Transverse colon (tissue), 4 donors: ENCODE data around the gene EHHADH. TPM values are rescaled to one million over a fixed set of nuclear protein-coding genes. Genes with fewer than 3 reads are reported as not detected.
A peak's percentile ranks its signal among the peaks of the same experiment; 100 is the strongest.
"Not testable (repeated sequence)": the region's sequence is repeated elsewhere in the genome, so short reads cannot be mapped to it uniquely, and the experiment has no call there.

Source experiments
- DNase-seq: peaks from one replicate; pipeline ENCODE4 v3.0.0-alpha.2; 2019
- H3K27ac ChIP-seq, 4 donors: fragments of 200-600 bp; sonication (generic); 2 replicates each; pipeline ENCODE4 v1.5.1; 2016 to 2018; ENCODE audit warnings: inconsistent platforms in 4 of 4
- H3K27me3 ChIP-seq: fragments of 200-600 bp; sonication (generic); 2 replicates; pipeline ENCODE4 v1.5.1; 2017; ENCODE audit warnings: inconsistent platforms
- H3K36me3 ChIP-seq, 4 donors: fragments of 200-600 bp; sonication (generic); 2 replicates each; pipeline ENCODE4 v1.5.1; 2017 to 2019; ENCODE audit warnings: inconsistent platforms in 4 of 4
- H3K4me1 ChIP-seq, 4 donors: fragments of 200-600 bp; sonication (generic); 2 replicates each; pipeline ENCODE4 v1.5.1; 2017 to 2020; ENCODE audit warnings: inconsistent platforms in 4 of 4
- H3K4me3 ChIP-seq, 4 donors: fragments of 200-600 bp; sonication (generic); 1 replicate in 1 of 4; 2 replicates in 3 of 4; pipeline versions ENCODE4 v1.5.1 to v1.6.1; 2017 to 2019; ENCODE audit warnings: inconsistent platforms in 4 of 4
- H3K9me3 ChIP-seq, 2 donors: fragments of 200-600 bp; sonication (generic); 2 replicates each; pipeline ENCODE4 v1.5.1; 2017 to 2019; ENCODE audit warnings: inconsistent platforms in 2 of 2
- EP300 ChIP-seq: sonication (generic); formaldehyde crosslinking; IDR thresholded peaks from one replicate; pipeline ENCODE4 v1.6.1; 2017; ENCODE audit warnings: antibody characterized with exemption, low read depth
- POLR2A ChIP-seq: fragments of 450-650 bp; IDR thresholded peaks from one replicate; pipeline ENCODE4 v1.6.1; 2016; ENCODE audit warnings: antibody characterized with exemption, mild to moderate bottlenecking, moderate library complexity
- POLR2AphosphoS5 ChIP-seq, 3 donors: sonication (generic); formaldehyde crosslinking; IDR thresholded peaks; one replicate each; pipeline ENCODE4 v1.6.1; 2016; ENCODE audit warnings: antibody characterized with exemption in 3 of 3
- WGBS, 2 donors: methylation state at CpG; one replicate each; pipeline ENCODE4 v1.1.5; 2018; ENCODE audit warnings: low coverage in 1 of 2; 5-methylcytosine and 5-hydroxymethylcytosine counted together
- in situ Hi-C, 4 donors: fragments of 200-750 bp; cut with MboI; loops; one replicate each; pipeline versions ENCODE4 v1.15.0 to v1.15.1; 2017; ENCODE audit warnings: low sequenced_read_pairs in 3 of 4, low pct_ligation_motif_present in 1 of 4, low pct_unique_long_range_greater_than_20kb in 1 of 4
- intact Hi-C: fragments of 100-400 bp; cut with DNase I; formaldehyde crosslinking; loops from one replicate; pipeline ENCODE4 v1.15.1; 2023; ENCODE audit warnings: low total_unique reads
- total RNA-seq, 4 donors: library from RNA; depleted of rRNA; stranded (reverse); fragments of >200 nt; gene quantifications; one replicate each; pipeline ENCODE4 v1.1.0, GENCODE V29; 2016
- TF ChIP-seq, protein P1 (sequence below), 5 experiments: fragments of 200-600 bp in 3 of 5; fragments of 450-650 bp in 2 of 5; sonication (generic) in 3 of 5; IDR thresholded peaks; 1 replicate in 2 of 5; 2 replicates in 3 of 5; pipeline ENCODE4 v1.5.1; 2016 to 2017; ENCODE audit warnings: antibody characterized with exemption in 5 of 5, inconsistent platforms in 3 of 5, mild to moderate bottlenecking in 2 of 5, moderate library complexity in 1 of 5

EHHADH gene
- total RNA-seq = 10 to 100 TPM in 3 of 4 donors, 1 to 10 TPM in 1; 6.4 to 39.6 (median 14.3) TPM

DNA sequence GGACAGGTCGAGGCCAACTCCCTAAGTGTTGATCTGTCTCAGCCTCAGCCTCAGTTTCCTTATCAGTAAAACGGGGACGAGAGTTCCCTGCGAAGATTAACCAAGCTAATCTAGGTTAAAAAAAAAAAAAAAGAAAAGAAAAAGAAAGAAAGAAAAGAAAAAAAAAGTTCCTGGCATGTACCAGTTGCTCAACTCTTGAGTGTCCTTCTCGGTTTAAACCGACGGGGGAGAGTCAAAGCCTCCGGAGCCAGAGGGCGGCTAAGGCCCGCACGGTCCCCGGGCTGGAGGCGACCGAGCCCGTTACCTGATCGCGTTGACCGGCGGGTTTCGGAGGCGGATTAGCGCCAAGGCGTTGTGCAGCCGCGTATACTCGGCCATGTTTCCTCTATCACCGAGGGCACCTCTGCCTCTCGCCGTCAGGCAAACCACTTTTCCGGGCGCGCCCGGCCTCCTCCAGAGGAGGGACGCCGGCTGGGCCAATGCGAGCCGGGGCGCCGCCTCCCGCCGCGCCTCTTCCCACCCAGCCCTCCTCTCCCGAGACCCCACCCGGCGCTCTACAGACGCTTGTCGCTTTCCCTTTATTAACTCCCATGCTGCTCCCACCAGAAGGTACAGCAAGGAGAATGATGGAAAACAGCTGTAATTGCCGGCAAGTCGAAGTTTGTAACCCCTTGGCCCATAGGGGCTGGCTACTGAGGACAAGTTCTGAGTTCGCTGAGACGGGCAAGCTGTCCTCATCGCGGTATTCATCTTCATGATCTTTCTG, at the start of gene EHHADH:
Gene EHHADH (minus strand): TSS at position 405 of the 766 bp plus-strand sequence. CDS start 27 bp downstream, at position 378.
- Histone ChIP-seq H3K27me3 (no peaks in the 10 kb centered on the region), H3K36me3 (no peaks in the 10 kb centered on the region), H3K9me3 (peaks cover 0 to 5% of the 10 kb centered on the region in 2 donors), H3K27ac (peak within 1 kb of the TSS; percentile 79 to 88 (median 83)), H3K4me1 (peaks cover 0 to 12% (median 4%) of the 10 kb centered on the region in 4 donors), H3K4me3 (peak within 1 kb of the TSS; percentile 47 to 89 (median 75))
- in situ Hi-C loops = no loop called here
- DNase-seq = peak; percentile 85
- WGBS, 2 donors = 4 to 20% methylated on average over 2 to 49 of the region's 53 CpGs
- intact Hi-C loops = no loop called here
- TF ChIP-seq POLR2AphosphoS5 (IDR thresholded peaks at IDR 0.05) (peak; percentile 73 to 90 (median 86)), EP300 (no peak), POLR2A (peak; percentile 90)
- TF ChIP-seq, protein P1, sequence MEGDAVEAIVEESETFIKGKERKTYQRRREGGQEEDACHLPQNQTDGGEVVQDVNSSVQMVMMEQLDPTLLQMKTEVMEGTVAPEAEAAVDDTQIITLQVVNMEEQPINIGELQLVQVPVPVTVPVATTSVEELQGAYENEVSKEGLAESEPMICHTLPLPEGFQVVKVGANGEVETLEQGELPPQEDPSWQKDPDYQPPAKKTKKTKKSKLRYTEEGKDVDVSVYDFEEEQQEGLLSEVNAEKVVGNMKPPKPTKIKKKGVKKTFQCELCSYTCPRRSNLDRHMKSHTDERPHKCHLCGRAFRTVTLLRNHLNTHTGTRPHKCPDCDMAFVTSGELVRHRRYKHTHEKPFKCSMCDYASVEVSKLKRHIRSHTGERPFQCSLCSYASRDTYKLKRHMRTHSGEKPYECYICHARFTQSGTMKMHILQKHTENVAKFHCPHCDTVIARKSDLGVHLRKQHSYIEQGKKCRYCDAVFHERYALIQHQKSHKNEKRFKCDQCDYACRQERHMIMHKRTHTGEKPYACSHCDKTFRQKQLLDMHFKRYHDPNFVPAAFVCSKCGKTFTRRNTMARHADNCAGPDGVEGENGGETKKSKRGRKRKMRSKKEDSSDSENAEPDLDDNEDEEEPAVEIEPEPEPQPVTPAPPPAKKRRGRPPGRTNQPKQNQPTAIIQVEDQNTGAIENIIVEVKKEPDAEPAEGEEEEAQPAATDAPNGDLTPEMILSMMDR (IDR thresholded peaks at IDR 0.05) = peak in 1 of 5 experiments; percentile 16

DNA sequence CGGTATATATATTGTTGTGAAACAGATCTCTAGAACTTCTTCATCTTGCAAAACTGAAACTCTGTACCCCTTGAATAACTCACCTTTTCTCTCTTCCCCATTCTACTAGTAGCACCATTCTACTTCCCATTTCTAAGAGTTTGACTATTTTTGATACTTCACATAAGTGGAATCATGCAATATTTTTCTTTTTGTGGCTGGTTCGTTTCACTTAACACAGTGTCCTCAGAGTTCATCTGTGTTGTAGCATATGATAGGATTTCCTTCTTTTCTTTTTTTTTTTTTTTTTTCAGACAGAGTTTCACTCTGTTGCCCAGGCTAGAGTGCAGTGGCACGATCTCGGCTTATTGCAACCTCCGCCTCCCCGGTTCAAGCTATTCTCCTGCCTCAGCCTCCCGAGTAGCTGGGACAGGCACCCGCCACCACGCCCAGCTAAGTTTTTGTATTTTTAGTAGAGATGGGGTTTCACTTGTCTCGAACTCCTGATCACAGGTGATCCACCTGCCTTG, 46.1 kb upstream of the EHHADH start:
- intact Hi-C loops, in situ Hi-C loops, H3K9me3 ChIP-seq, H3K4me3 ChIP-seq, DNase-seq, H3K27me3 ChIP-seq, H3K36me3 ChIP-seq, H3K4me1 ChIP-seq: not testable (repeated sequence)
- WGBS, 2 donors = 74 to 90% methylated on average over 6 to 10 of the region's 10 CpGs
- H3K27ac ChIP-seq = peak overlapping the region; percentile 8 to 62 (median 42)

DNA sequence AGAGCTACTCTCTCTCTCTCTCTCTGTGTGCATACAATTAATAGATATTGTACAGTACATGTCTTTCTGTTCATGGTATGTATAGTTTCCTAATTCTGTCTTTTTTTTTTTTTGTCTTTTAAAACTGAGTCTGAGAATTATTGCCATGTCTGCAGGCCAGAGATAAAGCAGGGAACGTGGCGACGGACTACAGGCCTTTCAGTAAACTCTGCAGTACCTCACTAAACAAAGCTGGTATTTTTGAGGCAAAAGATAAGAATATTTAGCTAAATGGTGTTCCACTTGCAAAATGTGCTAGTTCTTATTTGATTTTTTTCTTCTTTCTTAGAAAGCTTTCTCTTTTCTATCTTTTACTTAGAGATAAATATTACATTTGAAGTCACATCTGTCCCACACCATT, 44.0 kb upstream of the EHHADH start:
- Histone ChIP-seq H3K9me3 (no peaks in the 10 kb centered on the region), H3K36me3 (peaks cover 0 to 1% (median 0%) of the 10 kb centered on the region in 4 donors), H3K4me1 (peaks cover 0 to 5% (median 0%) of the 10 kb centered on the region in 4 donors), H3K4me3 (no peak overlapping the region), H3K27ac (no peak overlapping the region), H3K27me3 (no peaks in the 10 kb centered on the region)
- in situ Hi-C loops = no loop called here
- WGBS, 2 donors = 90 to 92% methylated on average over 3 of the region's 3 CpGs
- TF ChIP-seq, protein P1 (IDR thresholded peaks at IDR 0.05) = no peak
- TF ChIP-seq POLR2A (no peak), POLR2AphosphoS5 (IDR thresholded peaks at IDR 0.05) (no peak), EP300 (no peak)
- intact Hi-C loops = no loop called here
- no peak for DNase-seq

DNA sequence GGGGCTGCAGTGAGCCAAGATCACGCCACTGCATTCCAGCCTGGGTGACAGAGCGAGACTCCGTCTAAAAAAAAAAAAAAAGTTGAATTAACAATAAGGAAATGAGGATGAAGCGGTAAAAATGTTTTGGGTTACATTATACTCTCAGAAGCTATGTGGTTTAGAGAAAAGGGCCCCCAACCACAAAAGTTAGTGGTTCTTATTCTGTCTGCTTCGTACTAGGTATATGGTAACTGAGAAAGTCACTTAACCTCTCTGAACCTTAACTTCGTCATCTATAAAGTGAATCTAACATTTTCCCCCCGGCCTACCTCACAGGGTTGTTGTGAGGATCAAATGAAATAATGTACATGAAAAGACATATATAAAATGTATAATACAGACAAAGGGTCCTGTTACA, 38.4 kb upstream of the EHHADH start:
- Histone ChIP-seq H3K4me1 (peaks cover 0 to 5% (median 0%) of the 10 kb centered on the region in 4 donors), H3K27me3 (no peaks in the 10 kb centered on the region), H3K9me3 (no peaks in the 10 kb centered on the region), H3K27ac (no peak overlapping the region), H3K4me3 (no peak overlapping the region), H3K36me3 (peaks cover 0 to 11% (median 0%) of the 10 kb centered on the region in 4 donors)
- in situ Hi-C loops = no loop called here
- TF ChIP-seq, protein P1 (IDR thresholded peaks at IDR 0.05) = no peak
- no peak for TF ChIP-seq POLR2A
- no peak for TF ChIP-seq POLR2AphosphoS5 (IDR thresholded peaks at IDR 0.05)
- TF ChIP-seq EP300 = no peak
- intact Hi-C loops = no loop called here
- WGBS, 2 donors = 92 to 95% methylated on average over 7 of the region's 7 CpGs
- DNase-seq = no peak
